Heart left ventricle (tissue), 13 donors: ENCODE results near the gene GPR173.

Experiments
- POLR2A ChIP-seq, 2 donors: fragments of 450-650 bp; IDR thresholded peaks; one replicate each; pipeline ENCODE4 v1.6.1; 2017; ENCODE audit warnings: antibody characterized with exemption in 2 of 2, mild to moderate bottlenecking in 2 of 2, moderate library complexity in 2 of 2
- TF ChIP-seq, protein P1 (sequence below), 12 donors: fragments of 200-600 bp; sonication (generic) in 4 of 12; IDR thresholded peaks; one replicate each; pipeline versions ENCODE4 v1.5.0 to v1.8.0; 2018 to 2022; ENCODE audit warnings: antibody characterized with exemption in 12 of 12, mild to moderate bottlenecking in 5 of 12
- donor health status: ischemic (EF 13 %, LVEDD 7.1; RV severe dilation, severe dysfunction).
- donor health status: DM: no; HTN: yes; CAD: no.
- donor health status: DM: no; HTN: no; CAD: no.
- donor health status: ischemic (EF 25% LVEDD 6.9; RV normal size, moderate dysfunction).
- donor health status: ischemic (EF 25% LVEDD 5.7; RV mildly dilated, moderate dysfunction).
- donor health status: ischemic (EF 35%, LVEDD 5.7; RV mildly dilated, moderate dysfunction).
- donor health status: nonischemic (EF 11% LVEDD 7.7; RV severe dilation, severe dysfunction).
- donor health status: DM: yes; HTN: yes; CAD: no.
- donor health status: PGD.
- donor health status: ischemic (EF 29% LVEDD 5.4; RV normal size, mild dysfunction).
- donor health status: nonischemic (EF 23%, LVEDD 6.1; RV moderate dilation, normal function).

DNA sequence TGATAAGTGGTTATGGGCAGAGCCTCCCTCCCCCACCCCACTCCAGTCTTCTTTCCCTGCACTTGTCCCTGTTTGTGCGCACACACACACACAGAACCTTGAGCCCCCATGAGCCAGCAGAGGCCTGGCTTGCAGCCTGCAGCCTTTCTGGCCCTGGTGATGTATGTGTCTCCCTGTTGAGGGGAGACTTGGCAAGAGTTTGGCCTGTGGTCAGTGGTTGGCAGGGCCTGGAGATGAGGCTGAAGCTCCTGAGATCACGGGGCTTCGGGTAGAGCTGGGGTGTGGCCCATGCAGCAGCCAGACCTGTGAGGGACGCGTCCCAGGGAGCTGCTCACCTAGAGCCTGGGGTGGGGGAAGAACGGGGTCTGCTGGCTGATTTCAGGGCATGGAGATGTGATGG is 2.3 kb downstream of the GPR173 start:
- TF ChIP-seq, protein P1, sequence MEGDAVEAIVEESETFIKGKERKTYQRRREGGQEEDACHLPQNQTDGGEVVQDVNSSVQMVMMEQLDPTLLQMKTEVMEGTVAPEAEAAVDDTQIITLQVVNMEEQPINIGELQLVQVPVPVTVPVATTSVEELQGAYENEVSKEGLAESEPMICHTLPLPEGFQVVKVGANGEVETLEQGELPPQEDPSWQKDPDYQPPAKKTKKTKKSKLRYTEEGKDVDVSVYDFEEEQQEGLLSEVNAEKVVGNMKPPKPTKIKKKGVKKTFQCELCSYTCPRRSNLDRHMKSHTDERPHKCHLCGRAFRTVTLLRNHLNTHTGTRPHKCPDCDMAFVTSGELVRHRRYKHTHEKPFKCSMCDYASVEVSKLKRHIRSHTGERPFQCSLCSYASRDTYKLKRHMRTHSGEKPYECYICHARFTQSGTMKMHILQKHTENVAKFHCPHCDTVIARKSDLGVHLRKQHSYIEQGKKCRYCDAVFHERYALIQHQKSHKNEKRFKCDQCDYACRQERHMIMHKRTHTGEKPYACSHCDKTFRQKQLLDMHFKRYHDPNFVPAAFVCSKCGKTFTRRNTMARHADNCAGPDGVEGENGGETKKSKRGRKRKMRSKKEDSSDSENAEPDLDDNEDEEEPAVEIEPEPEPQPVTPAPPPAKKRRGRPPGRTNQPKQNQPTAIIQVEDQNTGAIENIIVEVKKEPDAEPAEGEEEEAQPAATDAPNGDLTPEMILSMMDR (IDR thresholded peaks at IDR 0.05), result no peak
- TF ChIP-seq POLR2A (IDR thresholded peaks at IDR 0.05), result no peak
